MM.1S (cell line): ENCODE data around the gene TRMT1.

ENCODE experiments used
- EZH2 ChIP-seq: fragments of 300-600 bp; sonication (generic); optimal IDR thresholded peaks from 2 replicates; pipeline ENCODE3; 2017; ENCODE audit warnings: low read depth, mild to moderate bottlenecking, antibody characterized with exemption, low read length, mixed read lengths
- TF ChIP-seq, protein P1 (sequence below): fragments of 300-600 bp; sonication (generic); IDR thresholded peaks from 2 replicates; pipeline ENCODE4 v1.5.1; 2016; ENCODE audit warnings: antibody characterized with exemption, low read length, mixed read lengths

DNA sequence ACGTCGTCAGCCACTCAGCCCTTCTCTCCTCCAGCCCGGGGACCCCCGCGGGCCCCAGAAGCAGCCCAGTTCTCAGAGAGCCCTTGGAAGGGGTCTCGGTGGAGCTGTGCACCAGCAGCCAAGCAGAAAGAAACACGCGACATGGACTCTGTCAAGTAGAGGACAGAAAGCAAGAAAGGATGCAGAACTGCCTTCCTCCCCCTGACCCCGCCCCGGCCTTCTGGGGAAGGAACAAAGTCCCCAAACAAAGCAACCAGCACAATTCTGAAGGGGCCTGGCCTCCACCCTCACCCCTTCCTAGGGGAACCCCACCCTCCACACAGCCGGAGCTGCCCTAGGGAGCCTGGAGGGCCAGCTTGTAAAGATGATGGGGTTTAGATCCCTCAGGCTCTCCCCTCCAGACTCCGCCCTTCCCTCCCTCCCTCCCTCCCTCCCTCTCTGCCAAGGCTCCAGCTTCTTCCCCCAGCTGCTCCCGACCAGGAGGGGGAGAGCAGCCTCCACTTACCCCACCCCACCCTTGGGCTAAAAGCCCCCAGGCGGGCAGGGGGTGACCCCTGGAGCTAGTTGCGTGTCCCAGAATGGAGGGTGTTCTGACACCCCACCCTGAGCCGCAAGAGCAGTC is 21.7 kb downstream of the TRMT1 start:
- TF ChIP-seq, protein P1, sequence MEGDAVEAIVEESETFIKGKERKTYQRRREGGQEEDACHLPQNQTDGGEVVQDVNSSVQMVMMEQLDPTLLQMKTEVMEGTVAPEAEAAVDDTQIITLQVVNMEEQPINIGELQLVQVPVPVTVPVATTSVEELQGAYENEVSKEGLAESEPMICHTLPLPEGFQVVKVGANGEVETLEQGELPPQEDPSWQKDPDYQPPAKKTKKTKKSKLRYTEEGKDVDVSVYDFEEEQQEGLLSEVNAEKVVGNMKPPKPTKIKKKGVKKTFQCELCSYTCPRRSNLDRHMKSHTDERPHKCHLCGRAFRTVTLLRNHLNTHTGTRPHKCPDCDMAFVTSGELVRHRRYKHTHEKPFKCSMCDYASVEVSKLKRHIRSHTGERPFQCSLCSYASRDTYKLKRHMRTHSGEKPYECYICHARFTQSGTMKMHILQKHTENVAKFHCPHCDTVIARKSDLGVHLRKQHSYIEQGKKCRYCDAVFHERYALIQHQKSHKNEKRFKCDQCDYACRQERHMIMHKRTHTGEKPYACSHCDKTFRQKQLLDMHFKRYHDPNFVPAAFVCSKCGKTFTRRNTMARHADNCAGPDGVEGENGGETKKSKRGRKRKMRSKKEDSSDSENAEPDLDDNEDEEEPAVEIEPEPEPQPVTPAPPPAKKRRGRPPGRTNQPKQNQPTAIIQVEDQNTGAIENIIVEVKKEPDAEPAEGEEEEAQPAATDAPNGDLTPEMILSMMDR, result no peak
- TF ChIP-seq EZH2, result no peak
